ENCODE data around the gene FAM3B. TPM values are rescaled to one million over a fixed set of nuclear protein-coding genes. Genes with fewer than 3 reads are reported as not detected.

Gene FAM3B
- total RNA-seq, 1 donor from 2014 or later = not detected

DNA sequence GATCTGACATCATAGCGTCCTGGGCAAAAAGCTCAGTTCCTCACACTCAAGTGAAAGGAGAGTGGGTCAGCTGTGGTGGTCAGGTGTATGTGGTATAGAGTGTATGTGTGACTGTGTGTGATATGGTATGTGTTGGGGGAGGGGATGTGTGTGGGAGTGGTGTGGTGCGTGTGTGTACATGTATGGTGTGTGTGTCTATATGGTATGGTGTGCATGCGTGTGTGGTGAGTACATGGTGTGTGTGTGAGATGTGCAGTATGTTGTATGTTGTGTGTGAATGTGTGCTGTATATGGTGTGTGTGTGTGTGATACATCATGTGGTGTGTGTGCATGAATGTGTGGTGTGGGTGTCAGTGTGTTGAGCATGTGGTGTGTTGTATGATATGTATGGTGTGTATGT lies 20.9 kb downstream of the FAM3B start:
- no peak overlapping the region for H3K4me3 Mint-ChIP-seq (ENCODE audit: unreplicated experiment)
- H3K27ac Mint-ChIP-seq (ENCODE audit: unreplicated experiment) = no peak overlapping the region

DNA sequence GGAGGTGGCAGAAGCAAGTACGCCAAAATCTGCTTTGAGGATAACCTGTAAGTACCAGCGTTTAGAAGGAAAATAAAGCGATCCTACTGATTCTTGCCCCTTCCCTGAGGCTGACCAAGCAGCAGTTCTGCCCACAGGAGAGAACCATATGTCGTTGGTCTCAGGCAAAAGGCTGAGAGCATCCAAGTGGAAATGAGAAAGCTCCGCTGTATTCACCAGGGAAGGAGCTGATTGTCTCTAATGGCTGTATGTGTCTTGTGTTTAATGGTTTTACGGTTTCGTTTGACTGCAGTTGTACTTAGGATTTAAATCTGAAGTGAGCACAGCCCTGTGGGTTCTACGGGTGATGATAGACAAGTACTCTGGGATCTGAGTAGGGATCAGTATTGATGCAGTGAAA lies 21.9 kb downstream of the FAM3B start:
- peaks cover 20% of the 10 kb centered on the region for H3K9me3 Mint-ChIP-seq (ENCODE audit: low read depth)

More for the DNA sequence above, 20.9 kb downstream of the FAM3B start:
- Mint-ChIP-seq H3K4me1 (ENCODE audit: low read depth) (no peaks in the 10 kb centered on the region), H3K36me3 (ENCODE audit: low read depth) (peaks cover 6% of the 10 kb centered on the region), H3K27me3 (ENCODE audit: low read depth) (peaks cover 26% of the 10 kb centered on the region), H3K9me3 (ENCODE audit: low read depth) (peaks cover 25% of the 10 kb centered on the region)
- DNase-seq (ENCODE audit: low spot score) = no peak
- TF ChIP-seq, protein P1, sequence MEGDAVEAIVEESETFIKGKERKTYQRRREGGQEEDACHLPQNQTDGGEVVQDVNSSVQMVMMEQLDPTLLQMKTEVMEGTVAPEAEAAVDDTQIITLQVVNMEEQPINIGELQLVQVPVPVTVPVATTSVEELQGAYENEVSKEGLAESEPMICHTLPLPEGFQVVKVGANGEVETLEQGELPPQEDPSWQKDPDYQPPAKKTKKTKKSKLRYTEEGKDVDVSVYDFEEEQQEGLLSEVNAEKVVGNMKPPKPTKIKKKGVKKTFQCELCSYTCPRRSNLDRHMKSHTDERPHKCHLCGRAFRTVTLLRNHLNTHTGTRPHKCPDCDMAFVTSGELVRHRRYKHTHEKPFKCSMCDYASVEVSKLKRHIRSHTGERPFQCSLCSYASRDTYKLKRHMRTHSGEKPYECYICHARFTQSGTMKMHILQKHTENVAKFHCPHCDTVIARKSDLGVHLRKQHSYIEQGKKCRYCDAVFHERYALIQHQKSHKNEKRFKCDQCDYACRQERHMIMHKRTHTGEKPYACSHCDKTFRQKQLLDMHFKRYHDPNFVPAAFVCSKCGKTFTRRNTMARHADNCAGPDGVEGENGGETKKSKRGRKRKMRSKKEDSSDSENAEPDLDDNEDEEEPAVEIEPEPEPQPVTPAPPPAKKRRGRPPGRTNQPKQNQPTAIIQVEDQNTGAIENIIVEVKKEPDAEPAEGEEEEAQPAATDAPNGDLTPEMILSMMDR (IDR thresholded peaks at IDR 0.05) = no peak

DNA sequence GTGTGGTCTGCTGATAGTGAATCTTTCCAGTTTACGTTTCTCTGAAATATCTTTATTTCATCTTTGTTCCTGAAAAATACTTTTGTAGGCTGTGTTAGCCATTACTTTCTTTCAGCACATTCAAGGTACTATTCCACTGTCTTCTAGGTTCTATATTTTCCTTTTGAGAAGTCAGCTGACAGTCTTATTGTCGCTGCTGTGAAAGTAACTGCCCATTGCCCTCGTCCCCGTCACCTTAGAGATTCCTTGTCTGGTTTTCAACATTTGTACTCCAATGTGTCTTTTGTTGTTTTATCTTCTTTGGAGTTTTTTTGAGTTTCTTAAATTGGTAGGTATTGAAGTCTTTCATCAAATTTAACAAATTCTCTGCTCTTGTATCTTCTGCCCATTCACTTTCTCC lies 25.4 kb downstream of the FAM3B start:
- Mint-ChIP-seq H3K4me1 (ENCODE audit: low read depth) (no peaks in the 10 kb centered on the region), H3K9me3 (ENCODE audit: low read depth) (peaks cover 14% of the 10 kb centered on the region), H3K36me3 (ENCODE audit: low read depth) (peaks cover 3% of the 10 kb centered on the region), H3K4me3 (ENCODE audit: unreplicated experiment) (no peak overlapping the region), H3K27me3 (ENCODE audit: low read depth) (peaks cover 25% of the 10 kb centered on the region), H3K27ac (ENCODE audit: unreplicated experiment) (no peak overlapping the region)
- DNase-seq (ENCODE audit: low spot score) = no peak
- TF ChIP-seq, protein P1 (IDR thresholded peaks at IDR 0.05) = no peak

More for the DNA sequence above, 21.9 kb downstream of the FAM3B start:
- Mint-ChIP-seq H3K4me1 (ENCODE audit: low read depth) (no peaks in the 10 kb centered on the region), H3K27me3 (ENCODE audit: low read depth) (peaks cover 21% of the 10 kb centered on the region), H3K4me3 (ENCODE audit: unreplicated experiment) (no peak overlapping the region), H3K27ac (ENCODE audit: unreplicated experiment) (no peak overlapping the region), H3K36me3 (ENCODE audit: low read depth) (peaks cover 4% of the 10 kb centered on the region)
- no peak for DNase-seq (ENCODE audit: low spot score)
- TF ChIP-seq, protein P1 (IDR thresholded peaks at IDR 0.05) = no peak

DNA sequence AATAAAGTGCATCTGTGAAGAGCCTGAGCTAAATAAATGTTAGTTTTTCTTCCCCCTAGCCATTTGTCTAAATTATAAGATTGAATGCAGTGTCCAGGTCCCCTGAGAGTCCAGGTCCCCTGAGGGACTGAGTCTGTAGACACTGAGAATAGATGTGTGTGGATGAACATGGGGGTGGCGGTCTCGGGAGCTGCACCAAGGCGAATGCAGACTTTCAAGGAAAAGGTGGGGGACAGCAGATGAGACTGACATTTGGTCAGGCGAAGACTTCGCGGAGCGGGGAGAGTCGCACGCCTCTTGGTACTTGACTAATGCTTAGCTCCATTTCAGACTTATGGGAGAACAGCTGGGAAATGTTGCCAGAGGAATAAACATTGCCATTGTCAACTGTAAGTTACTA lies 27.5 kb downstream of the FAM3B start:
- Mint-ChIP-seq H3K9me3 (ENCODE audit: low read depth) (peaks cover 14% of the 10 kb centered on the region), H3K4me3 (ENCODE audit: unreplicated experiment) (no peak overlapping the region), H3K27me3 (ENCODE audit: low read depth) (peaks cover 32% of the 10 kb centered on the region), H3K27ac (ENCODE audit: unreplicated experiment) (no peak overlapping the region), H3K36me3 (ENCODE audit: low read depth) (peaks cover 3% of the 10 kb centered on the region), H3K4me1 (ENCODE audit: low read depth) (no peaks in the 10 kb centered on the region)
- no peak for DNase-seq (ENCODE audit: low spot score)
- TF ChIP-seq, protein P1 (IDR thresholded peaks at IDR 0.05) = no peak

DNA sequence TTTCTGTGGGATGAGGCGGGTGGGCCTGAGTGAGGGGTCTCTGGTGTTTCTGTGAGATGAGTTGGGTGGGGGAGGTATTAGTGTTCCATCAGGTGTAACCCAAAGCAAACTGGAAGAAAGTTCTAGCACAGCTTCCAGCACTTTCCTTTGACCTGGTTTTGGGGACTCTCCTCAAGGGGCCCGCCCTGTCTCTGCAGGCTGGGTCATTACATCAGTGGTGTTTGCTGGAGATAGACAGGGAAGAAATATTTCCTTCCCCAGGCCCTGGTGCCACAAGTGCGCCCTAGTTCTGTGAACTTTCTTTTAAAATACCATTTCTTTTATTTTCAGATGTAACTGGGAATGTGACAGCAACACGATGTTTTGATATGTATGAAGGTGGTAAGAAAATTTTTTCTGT lies 28.8 kb downstream of the FAM3B start:
- Mint-ChIP-seq H3K27me3 (ENCODE audit: low read depth) (peaks cover 29% of the 10 kb centered on the region), H3K9me3 (ENCODE audit: low read depth) (peaks cover 14% of the 10 kb centered on the region), H3K4me1 (ENCODE audit: low read depth) (no peaks in the 10 kb centered on the region), H3K27ac (ENCODE audit: unreplicated experiment) (no peak overlapping the region), H3K4me3 (ENCODE audit: unreplicated experiment) (no peak overlapping the region), H3K36me3 (ENCODE audit: low read depth) (peaks cover 3% of the 10 kb centered on the region)
- TF ChIP-seq, protein P1 (IDR thresholded peaks at IDR 0.05) = no peak
- DNase-seq (ENCODE audit: low spot score) = no peak

All from chondrocyte (in vitro differentiated cells).